A549 (cell line): Measurements from ENCODE around the gene ALDH5A1. TPM values are rescaled to one million over a fixed set of nuclear protein-coding genes. Genes with fewer than 3 reads are reported as not detected.

Experiments used
- ATAC-seq, 2 experiments: fragments of 200-7000 bp in 1 of 2; fragments of >200 bp in 1 of 2; cut with Nextera tagmentation in 1 of 2; cut with Tn5 transposase in 1 of 2; 3 replicates each; pipeline versions ENCODE4 v1.8.0 to v1.9.1; 2018 to 2020; ENCODE audit warnings: mild to moderate bottlenecking in 1 of 2, moderate library complexity in 1 of 2
- CTCF ChIA-PET: fragments of 300-600 bp; sonication (Branson Sonifier 250); formaldehyde crosslinking; extraction: SDS; loops from one replicate; lab custom pipeline; 2021; ENCODE audit warnings: antibody characterized with exemption, inconsistent platforms; lab: Yijun Ruan, JAX
- POLR2A ChIA-PET: fragments of 350-600 bp; formaldehyde crosslinking; extraction: SDS; loops from one replicate; lab custom pipeline; 2021; ENCODE audit warnings: antibody characterized with exemption, inconsistent platforms; lab: Yijun Ruan, JAX
- DNase-seq, 2 experiments: peaks; one replicate each; pipeline versions ENCODE4 v3.0.0 to v3.0.0-alpha.2; 2011 to 2016; ENCODE audit warnings: low read depth in 1 of 2, low spot score in 1 of 2
- FAIRE-seq: peaks from 2 replicates; lab custom pipeline; 2011; peaks lifted over from hg19 to GRCh38; lab: Jason Lieb, UNC
- H3K27ac ChIP-seq, 2 experiments: fragments of >200 bp; sonication (Bioruptor Twin); formaldehyde crosslinking; 3 replicates each; pipeline ENCODE4 v1.5.1; 2016 to 2017
- H3K4me1 ChIP-seq: fragments of >200 bp; sonication (Bioruptor Twin); formaldehyde crosslinking; 3 replicates; pipeline ENCODE4 v1.6.1; 2016
- H3K4me2 ChIP-seq: fragments of >200 bp; sonication (Bioruptor Twin); formaldehyde crosslinking; 3 replicates; pipeline ENCODE4 v1.6.1; 2016
- H3K4me3 ChIP-seq: fragments of >200 bp; sonication (Bioruptor Twin); formaldehyde crosslinking; 3 replicates; pipeline ENCODE4 v1.5.1; 2016
- H3K9me3 ChIP-seq: fragments of >200 bp; sonication (Bioruptor Twin); formaldehyde crosslinking; 3 replicates; pipeline ENCODE4 v1.6.1; 2016
- BHLHE40 ChIP-seq: IDR thresholded peaks from 2 replicates; pipeline ENCODE4 v1.6.1; 2012; ENCODE audit warnings: low read depth, low read length, inconsistent platforms
- CEBPB ChIP-seq, 2 experiments: fragments of >200 bp in 1 of 2; sonication (Bioruptor Twin) in 1 of 2; formaldehyde crosslinking in 1 of 2; IDR thresholded peaks; 2 replicates each; pipeline ENCODE4 v1.6.1; 2012 to 2016
- CHD2 ChIP-seq: fragments of 150-350 bp; IDR thresholded peaks from 2 replicates; pipeline ENCODE4 v1.6.1; 2014; ENCODE audit warnings: low read length; ENCODE audit not compliant: partially characterized antibody
- EHMT2 ChIP-seq: fragments of 200-600 bp; sonication (generic); IDR thresholded peaks from 2 replicates; pipeline ENCODE4 v1.6.1; 2016; ENCODE audit warnings: antibody characterized with exemption, low read depth, mild to moderate bottlenecking, moderate library complexity
- JUN ChIP-seq, 2 experiments: fragments of >200 bp; sonication (Bioruptor Twin); formaldehyde crosslinking; IDR thresholded peaks; 2 replicates in 1 of 2; 3 replicates in 1 of 2; pipeline ENCODE4 v1.6.1; 2016 to 2017
- MAZ ChIP-seq: fragments of 150-350 bp; IDR thresholded peaks from 2 replicates; pipeline ENCODE4 v1.6.1; 2014; ENCODE audit warnings: antibody characterized with exemption, low read depth, low read length, borderline replicate concordance
- MYC ChIP-seq: IDR thresholded peaks from 2 replicates; pipeline ENCODE4 v1.6.1; 2012; ENCODE audit warnings: mild to moderate bottlenecking, inconsistent platforms, low read length, improper control_type of control experiment, borderline replicate concordance
- NPAS2 ChIP-seq: fragments of 250-450 bp; sonication (Bioruptor Pico); IDR thresholded peaks from 2 replicates; pipeline ENCODE4 v1.8.0; 2022; ENCODE audit warnings: mild to moderate bottlenecking, moderate library complexity, borderline replicate concordance
- PHF8 ChIP-seq: fragments of 200-600 bp; sonication (generic); IDR thresholded peaks from 2 replicates; pipeline ENCODE4 v1.6.1; 2016; ENCODE audit warnings: low read depth, mild to moderate bottlenecking, antibody characterized with exemption, moderate library complexity, borderline replicate concordance
- POLR2A ChIP-seq: IDR thresholded peaks from 2 replicates; pipeline ENCODE4 v1.6.1; 2012; ENCODE audit warnings: mild to moderate bottlenecking, low read length
- RFX5 ChIP-seq: fragments of 450-650 bp; IDR thresholded peaks from 2 replicates; pipeline ENCODE4 v1.7.1; 2014; ENCODE audit warnings: antibody characterized with exemption, mild to moderate bottlenecking, moderate library complexity
- SREBF2 ChIP-seq: fragments of 450-650 bp; IDR thresholded peaks from 2 replicates; pipeline ENCODE4 v1.6.1; 2014; ENCODE audit warnings: mild to moderate bottlenecking, moderate library complexity
- ZNF302 ChIP-seq: fragments of 250-450 bp; sonication (Bioruptor Pico); IDR thresholded peaks from 2 replicates; pipeline ENCODE4 v1.9.0; 2021; ENCODE audit warnings: inconsistent platforms, mild to moderate bottlenecking, moderate library complexity
- ZSCAN20 ChIP-seq: fragments of 250-450 bp; sonication (Bioruptor Pico); IDR thresholded peaks from 2 replicates; pipeline ENCODE4 v1.8.0; 2022; ENCODE audit warnings: mild to moderate bottlenecking, moderate library complexity
- WGBS: methylation state at CpG from one replicate; pipeline ENCODE4 v1.1.6; 2017; ENCODE audit errors: missing lambda C conversion rate; 5-methylcytosine and 5-hydroxymethylcytosine counted together
- polyA plus RNA-seq, 4 experiments: library from polyadenylated mRNA; depleted of rRNA in 3 of 4; stranded (reverse); fragments of >200 nt; fragmentation: RNase III in 1 of 4; extraction: RNeasy Plus Mini Kit Qiagen cat#74134 plus additional on column Dnase treatment in 1 of 4; gene quantifications; 2 replicates in 3 of 4; 3 replicates in 1 of 4; pipeline ENCODE4 v1.2.3, GENCODE V29; 2011 to 2017
- TF ChIP-seq, protein P1 (sequence below): fragments of >200 bp; sonication (Bioruptor Twin); formaldehyde crosslinking; IDR thresholded peaks from 3 replicates; pipeline ENCODE4 v1.5.1; 2016
- TF ChIP-seq, protein P2 (sequence below): IDR thresholded peaks from 2 replicates; pipeline ENCODE4 v1.6.1; 2012
- TF ChIP-seq, protein P3 (sequence below): fragments of 250-450 bp; sonication (Bioruptor Pico); IDR thresholded peaks from 2 replicates; pipeline ENCODE4 v1.5.0; 2020; ENCODE audit warnings: low read depth, mild to moderate bottlenecking, moderate library complexity

The ALDH5A1 gene
- polyA plus RNA-seq, 2 of the 4 experiments (the other 2 are of a cell fraction) = 6.9 to 10.9 TPM

DNA sequence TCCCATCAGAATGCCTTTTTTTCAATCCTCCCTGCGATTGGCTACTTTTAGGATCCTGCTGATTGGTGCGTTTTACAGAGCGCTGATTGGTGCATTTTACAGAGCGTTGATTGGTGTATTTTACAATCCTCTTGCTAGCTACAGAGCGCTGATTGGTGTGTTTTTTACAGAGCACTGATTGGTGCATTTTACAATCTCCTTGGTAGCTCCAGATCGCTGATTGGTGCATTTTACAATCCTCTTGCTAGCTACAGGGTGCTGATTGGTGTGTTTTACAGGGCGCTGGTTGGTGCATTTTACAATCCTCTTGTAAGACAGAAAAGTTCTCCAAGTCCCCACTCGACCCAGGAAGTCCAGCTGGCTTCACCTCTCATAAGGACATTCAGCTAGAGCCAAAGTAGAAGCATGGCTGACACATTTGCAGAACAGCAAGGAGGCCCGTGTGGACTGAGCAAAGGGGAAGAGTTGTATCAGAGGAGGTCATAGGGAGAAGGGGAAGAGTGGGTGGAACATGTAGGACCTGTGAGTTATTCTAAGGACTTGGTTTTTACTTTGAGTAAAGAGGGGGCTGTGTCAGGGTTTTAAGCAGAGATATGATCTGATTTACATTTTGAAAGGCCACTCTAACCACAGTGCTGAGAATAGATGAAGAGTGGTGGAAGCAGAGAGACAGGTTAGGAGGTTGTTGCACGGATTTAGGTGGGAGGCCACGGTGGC is 2.6 kb downstream of the ALDH5A1 start:
- TF ChIP-seq MYC (no peak), BHLHE40 (no peak), ZNF302 (no peak), NPAS2 (CRISPR knock-in tag) (no peak), EHMT2 (no peak), JUN (IDR thresholded peaks at IDR 0.05) (no peak), PHF8 (no peak), ZSCAN20 (CRISPR knock-in tag) (no peak)
- TF ChIP-seq, protein P1, sequence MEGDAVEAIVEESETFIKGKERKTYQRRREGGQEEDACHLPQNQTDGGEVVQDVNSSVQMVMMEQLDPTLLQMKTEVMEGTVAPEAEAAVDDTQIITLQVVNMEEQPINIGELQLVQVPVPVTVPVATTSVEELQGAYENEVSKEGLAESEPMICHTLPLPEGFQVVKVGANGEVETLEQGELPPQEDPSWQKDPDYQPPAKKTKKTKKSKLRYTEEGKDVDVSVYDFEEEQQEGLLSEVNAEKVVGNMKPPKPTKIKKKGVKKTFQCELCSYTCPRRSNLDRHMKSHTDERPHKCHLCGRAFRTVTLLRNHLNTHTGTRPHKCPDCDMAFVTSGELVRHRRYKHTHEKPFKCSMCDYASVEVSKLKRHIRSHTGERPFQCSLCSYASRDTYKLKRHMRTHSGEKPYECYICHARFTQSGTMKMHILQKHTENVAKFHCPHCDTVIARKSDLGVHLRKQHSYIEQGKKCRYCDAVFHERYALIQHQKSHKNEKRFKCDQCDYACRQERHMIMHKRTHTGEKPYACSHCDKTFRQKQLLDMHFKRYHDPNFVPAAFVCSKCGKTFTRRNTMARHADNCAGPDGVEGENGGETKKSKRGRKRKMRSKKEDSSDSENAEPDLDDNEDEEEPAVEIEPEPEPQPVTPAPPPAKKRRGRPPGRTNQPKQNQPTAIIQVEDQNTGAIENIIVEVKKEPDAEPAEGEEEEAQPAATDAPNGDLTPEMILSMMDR = no peak
- TF ChIP-seq, all 56 proteins: peak for 0
- POLR2A ChIA-PET = no interaction called here
- no peak overlapping the region for H3K4me2 ChIP-seq
- ATAC-seq (no peak), DNase-seq (peak in 1 of 2 experiments; percentile 7), FAIRE-seq (no peak)
- CTCF ChIA-PET = interaction anchor here (5.0 kb wide), 1 partner anchor 25 kb away, joined by 33 read pairs; no protein-coding TSS in a partner anchor
- H3K9me3 ChIP-seq = no peaks in the 10 kb centered on the region
- 81% methylated on average over 11 of the region's 11 CpGs for WGBS
- no peak overlapping the region for H3K4me3 ChIP-seq
- peaks cover 12% of the 10 kb centered on the region; the same call in 2 of the 3 replicates for H3K4me1 ChIP-seq
- H3K27ac ChIP-seq = no peak overlapping the region

DNA sequence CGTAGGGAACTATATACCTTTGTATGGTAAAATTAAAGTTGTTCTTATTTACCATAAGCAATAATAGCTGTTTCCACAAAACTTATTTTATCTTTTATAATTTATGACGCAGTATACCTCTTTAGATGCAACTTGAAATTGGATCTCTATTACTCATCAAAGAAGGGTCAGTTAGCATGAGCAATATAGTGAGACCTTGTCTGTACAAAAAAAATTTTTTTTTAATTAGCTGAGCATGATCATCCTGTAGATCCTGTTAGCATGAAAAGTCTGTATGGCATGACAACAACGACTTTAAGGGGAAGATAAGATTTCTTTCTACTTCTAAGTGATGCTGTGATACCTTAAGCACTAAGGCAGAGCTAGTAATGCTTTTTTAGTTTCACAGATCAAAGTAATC is 5.9 kb downstream of the ALDH5A1 start:
- ChIA-PET CTCF (interaction anchor here (0.8 kb wide), 1 partner anchor 8 kb away, joined by 5 read pairs; no protein-coding TSS in a partner anchor), POLR2A (no interaction called here)
- 74% methylated on average over 3 of the region's 3 CpGs for WGBS
- no peaks in the 10 kb centered on the region for H3K9me3 ChIP-seq
- ATAC-seq (no peak), FAIRE-seq (no peak), DNase-seq (no peak)
- peaks cover 14% of the 10 kb centered on the region; the same call in 2 of the 3 replicates for H3K4me1 ChIP-seq
- H3K4me3 ChIP-seq = no peak overlapping the region
- no peak overlapping the region for H3K4me2 ChIP-seq
- no peak overlapping the region for H3K27ac ChIP-seq
- TF ChIP-seq POLR2A (no peak), ZNF302 (no peak), BHLHE40 (no peak), RFX5 (no peak), SREBF2 (no peak), CEBPB (IDR thresholded peaks at IDR 0.05) (no peak), MAZ (no peak)
- TF ChIP-seq, protein P2, sequence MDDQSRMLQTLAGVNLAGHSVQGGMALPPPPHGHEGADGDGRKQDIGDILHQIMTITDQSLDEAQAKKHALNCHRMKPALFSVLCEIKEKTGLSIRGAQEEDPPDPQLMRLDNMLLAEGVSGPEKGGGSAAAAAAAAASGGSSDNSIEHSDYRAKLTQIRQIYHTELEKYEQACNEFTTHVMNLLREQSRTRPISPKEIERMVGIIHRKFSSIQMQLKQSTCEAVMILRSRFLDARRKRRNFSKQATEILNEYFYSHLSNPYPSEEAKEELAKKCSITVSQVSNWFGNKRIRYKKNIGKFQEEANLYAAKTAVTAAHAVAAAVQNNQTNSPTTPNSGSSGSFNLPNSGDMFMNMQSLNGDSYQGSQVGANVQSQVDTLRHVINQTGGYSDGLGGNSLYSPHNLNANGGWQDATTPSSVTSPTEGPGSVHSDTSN = no peak

DNA sequence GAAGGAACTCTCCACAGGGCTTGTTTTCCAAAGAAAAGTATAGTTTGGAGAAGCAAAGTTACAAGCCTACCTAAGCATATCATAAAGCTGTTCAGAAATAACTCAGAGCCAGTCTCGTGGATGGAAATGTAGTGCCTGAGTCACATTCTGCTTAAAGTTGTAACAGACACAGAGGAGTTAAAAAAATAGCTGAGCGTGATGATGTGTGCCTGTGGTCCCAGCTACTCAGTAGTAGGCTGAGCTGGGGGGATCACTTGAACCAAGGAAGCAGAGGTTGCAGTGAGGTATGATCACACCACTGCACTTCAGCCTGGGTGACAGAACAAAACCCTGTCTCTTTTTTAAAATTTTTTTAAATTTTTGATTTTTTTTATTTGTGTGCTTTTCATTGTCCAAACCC is 6.6 kb downstream of the ALDH5A1 start:
- Histone ChIP-seq H3K4me3 (no peak overlapping the region), H3K4me1 (peaks cover 14% of the 10 kb centered on the region; the same call in 2 of the 3 replicates), H3K4me2 (no peak overlapping the region), H3K27ac (no peak overlapping the region)
- ChIA-PET POLR2A (no interaction called here), CTCF (no interaction called here)
- no peak for DNase-seq
- TF ChIP-seq CEBPB (IDR thresholded peaks at IDR 0.05) = no peak
- TF ChIP-seq CHD2 = no peak
- TF ChIP-seq NPAS2 (CRISPR knock-in tag) = no peak
- TF ChIP-seq, protein P3, sequence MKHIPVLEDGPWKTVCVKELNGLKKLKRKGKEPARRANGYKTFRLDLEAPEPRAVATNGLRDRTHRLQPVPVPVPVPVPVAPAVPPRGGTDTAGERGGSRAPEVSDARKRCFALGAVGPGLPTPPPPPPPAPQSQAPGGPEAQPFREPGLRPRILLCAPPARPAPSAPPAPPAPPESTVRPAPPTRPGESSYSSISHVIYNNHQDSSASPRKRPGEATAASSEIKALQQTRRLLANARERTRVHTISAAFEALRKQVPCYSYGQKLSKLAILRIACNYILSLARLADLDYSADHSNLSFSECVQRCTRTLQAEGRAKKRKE = no peak
- TF ChIP-seq BHLHE40 = no peak
- TF ChIP-seq, all 56 proteins: peak for 0
- no peaks in the 10 kb centered on the region for H3K9me3 ChIP-seq
- 48% methylated on average over 2 of the region's 2 CpGs for WGBS
- ATAC-seq (no peak), FAIRE-seq (no peak)
